Stimulated activated CD8-positive, alpha-beta memory T cell treated with anti-CD3 and anti-CD28 coated beads, Interleukin-7, amount 100 ng/mL, for 48 hours (primary cell): ENCODE data around the gene ARHGEF39.

Experiments used
- DNase-seq, 2 donors: peaks; one replicate each; pipeline ENCODE4 v3.0.0-alpha.2; 2020; ENCODE audit warnings: low read depth in 1 of 2; ENCODE audit errors: extremely low read depth in 1 of 2

Gene ARHGEF39

DNA sequence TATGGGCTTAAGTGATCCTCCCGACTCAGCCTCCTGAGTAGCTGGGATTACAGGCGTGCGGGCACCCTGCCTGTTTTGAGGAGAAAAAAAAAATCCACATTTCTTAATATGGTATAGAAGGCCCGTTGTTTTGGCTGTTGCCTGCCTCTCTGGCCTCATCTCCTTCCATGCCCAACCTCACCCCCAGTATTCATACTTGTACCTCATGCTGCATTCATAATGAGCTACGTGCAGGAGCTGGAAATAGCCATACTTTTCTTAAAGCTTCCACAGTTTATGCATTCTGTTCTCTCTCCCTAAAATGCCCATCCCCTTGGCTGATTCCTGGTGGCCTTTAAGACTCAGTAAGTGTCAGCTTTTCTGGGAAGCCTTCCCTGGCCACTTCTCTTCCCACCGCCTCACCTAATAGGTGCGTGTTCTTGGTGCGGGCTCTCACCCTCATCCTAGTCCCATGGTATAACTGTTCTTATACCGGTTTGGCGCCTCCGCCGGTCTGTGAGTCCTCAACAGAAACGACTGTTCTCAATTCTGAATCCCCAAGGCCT is 26.8 kb upstream of the ARHGEF39 start:
- DNase-seq: no peak

DNA sequence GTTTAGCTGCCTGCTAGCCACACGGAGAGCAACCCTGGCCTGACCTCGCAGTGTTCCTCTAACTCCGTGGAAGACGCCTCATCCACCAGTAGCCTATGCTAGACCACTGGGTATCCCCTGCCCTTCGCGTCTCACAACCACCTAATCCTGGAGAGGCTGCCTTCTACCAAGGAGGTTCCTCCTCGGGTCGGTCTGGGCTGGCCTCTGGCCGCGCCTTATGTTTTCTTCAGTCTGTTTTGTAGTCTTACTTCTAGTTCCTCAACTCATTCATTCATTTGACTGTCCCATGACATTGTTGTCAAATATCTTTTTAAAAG is 26.3 kb upstream of the ARHGEF39 start:
- DNase-seq: no peak

DNA sequence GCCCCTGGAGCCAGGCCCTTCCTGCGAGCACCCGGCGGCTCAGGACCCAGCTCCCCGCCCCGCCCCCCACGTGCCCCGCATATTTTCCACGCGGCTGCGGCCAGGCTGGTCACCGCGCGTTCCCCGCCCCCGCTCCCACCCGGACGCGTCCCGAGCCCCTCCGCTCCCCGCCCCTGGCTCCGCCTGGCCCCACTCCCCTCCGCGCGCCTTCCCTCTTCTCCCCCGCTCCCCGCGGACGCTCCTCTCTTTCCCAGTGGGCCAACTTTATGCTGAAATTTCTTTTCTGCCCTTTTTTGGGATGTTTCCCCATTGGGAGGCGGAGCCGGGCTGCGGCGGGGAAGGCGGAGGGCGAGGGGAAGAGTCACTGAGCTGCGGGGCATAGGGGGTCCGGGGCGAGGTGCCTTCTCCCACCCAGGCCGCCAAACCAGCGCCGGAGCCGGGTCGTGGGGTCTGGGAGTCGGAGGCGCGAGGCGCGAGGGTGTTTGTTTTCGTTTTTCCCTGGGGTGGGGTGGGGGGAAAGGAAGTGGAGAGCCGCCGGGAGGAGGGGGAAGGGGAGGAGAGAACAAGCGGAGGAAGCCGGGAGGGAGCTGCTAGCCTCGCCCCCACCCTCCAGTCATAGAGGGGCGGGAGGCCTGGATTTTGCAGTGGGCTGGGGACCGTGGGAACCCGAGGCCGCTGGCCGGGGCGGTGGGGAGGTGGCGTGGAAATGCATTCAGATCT is 25.8 kb upstream of the ARHGEF39 start:
- no peak for DNase-seq

DNA sequence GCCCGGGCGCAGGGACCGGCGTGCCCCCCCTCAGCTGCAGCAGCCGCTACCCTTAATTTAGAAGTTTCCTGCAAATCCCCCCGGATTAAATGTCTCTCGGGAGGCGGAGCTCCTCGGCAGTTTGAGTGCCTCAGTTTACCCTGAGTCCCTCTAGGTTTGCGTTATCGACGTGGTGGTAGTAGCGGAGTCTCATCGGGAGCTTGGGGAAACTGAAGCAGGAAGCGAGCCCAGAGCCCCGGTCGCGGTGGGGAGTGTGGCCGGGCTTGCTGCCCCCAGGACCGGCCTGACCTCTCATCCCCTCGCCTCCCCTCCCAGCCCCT is 25.3 kb upstream of the ARHGEF39 start:
- no peak for DNase-seq

DNA sequence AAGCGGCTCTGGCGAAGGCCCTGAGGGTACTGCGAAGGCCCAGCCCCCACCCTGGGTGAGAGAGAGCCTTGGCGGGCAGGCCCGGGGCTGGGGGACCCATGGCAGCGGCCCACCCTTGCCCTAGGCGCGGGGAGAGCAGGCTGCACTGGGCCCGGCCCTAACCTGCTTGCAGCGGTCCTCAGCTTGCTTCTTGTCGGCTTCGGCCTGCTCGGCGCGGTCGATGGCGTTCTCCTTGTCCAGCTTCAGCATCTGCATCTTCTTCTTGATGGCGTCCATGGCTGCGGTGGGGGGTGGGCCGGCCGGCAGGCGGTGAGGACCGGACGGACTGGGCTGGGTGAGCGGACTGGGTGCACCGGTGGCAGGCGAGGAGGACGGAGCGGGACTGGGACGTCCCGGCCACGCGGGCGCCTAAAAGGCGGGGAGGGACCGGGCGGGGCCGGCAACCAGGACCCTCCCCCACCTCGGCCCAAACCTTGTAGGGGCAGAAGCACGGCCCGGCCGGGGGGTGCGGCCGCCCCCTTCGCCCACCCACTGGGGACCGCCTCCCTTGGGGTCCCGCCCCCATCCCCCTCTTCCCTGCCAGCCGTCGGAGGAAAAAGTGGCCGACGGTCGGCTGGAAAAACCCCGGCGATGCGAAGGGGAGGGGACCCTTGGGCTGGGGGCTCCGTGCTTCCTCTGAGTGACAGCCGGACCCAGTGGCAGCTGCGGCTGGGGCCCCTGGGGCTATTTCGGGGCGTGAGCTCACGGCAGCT is 24.7 kb upstream of the ARHGEF39 start, which contains the start of gene TPM2:
Gene TPM2, minus strand, starts transcription at position 384 of the 752 bp plus-strand sequence. Its CDS starts 108 bp downstream, at position 276.
- no peak for DNase-seq

DNA sequence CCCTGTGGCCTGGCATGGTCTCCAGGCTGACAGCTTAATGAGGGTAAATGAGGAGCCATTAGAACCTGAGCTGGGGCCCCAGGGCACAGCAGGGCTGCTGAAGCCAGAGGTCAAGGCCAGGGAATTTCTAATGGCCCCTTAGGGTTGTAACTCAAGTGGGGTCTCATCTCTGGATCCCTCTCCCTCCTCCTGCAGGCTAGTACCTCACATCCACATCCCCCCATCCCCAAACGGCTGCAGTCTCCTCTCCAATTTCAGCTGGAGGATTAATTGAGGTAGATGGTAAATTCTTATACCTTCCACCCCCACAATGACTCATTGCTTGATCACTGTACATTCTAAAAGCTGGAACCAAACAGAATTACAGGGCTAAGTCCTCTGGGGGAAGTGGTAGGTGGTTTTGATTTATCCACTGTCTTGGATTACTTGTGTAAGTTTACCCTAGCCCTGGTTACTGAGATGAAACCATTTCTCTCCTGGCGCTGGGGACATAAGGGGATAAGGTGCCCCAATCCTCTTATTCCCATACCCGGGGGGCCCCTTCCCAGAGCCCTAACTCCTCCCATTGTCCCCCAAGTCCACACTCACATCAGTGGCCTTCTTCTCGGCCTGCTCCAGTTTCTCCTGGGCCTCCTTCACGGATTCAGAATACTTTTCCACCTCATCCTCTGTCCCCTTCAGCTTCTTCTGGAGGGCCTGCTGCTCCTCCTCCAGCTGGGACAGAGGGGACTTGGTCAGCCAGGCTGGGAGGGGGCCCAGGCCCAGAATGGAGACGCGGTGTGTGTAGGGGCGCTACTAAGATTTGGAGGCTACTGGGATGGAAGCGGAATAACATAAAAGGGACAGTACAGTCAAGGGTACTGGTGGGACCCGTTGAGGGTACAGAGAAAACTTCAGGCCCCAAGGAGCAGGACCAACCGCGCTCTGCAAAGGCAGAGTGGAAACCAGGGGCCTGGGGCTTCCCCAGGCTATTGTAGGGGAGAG is 23.9 kb upstream of the ARHGEF39 start:
- DNase-seq: no peak

DNA sequence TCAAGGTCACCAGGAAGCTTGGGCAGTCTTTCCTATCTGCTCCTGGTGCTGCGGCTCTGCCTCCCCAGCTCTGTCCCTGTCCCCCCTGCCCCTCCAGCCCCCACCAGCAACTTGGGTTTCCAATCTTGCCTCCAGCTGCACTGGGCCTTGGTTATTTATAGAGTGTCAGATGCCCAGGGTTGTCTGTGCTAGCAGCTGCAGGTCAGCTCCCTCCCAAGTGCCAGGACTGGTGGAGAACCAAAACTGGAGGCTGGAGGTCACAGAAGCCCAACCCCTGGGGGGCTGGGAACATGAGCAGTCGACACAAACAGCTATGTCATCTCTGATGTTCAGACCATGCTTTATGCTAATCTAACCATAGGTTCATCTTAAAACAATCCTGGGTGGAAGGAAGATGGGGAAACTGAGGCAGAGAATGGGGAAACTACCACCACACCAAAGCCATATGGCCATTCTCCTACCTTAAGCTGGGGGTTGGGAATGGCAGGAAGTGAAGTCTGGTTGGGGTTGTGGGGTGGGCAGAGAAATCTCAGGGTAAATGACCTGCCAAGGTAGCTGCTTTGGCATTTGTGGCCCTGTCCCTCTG is 23.1 kb upstream of the ARHGEF39 start:
- no peak for DNase-seq

DNA sequence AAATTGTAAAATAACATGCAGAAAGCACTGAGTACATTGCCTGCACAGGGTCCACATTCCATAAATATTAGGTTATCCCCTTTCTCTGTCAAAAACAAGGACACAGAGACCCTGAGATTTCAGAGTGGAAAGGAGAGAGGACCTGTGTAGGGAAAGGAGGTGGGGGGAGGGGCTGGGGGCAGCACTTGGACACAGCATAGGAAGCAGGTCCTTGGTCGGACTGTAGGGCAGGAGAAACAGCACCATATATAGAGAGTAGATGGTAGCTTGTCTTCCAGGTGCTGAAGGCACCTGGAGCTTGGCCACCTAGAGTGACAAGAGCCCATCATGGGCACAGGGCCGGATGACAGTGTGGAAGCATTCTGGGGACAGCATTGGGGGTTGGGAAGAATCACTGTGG is 22.3 kb upstream of the ARHGEF39 start:
- DNase-seq: no peak

DNA sequence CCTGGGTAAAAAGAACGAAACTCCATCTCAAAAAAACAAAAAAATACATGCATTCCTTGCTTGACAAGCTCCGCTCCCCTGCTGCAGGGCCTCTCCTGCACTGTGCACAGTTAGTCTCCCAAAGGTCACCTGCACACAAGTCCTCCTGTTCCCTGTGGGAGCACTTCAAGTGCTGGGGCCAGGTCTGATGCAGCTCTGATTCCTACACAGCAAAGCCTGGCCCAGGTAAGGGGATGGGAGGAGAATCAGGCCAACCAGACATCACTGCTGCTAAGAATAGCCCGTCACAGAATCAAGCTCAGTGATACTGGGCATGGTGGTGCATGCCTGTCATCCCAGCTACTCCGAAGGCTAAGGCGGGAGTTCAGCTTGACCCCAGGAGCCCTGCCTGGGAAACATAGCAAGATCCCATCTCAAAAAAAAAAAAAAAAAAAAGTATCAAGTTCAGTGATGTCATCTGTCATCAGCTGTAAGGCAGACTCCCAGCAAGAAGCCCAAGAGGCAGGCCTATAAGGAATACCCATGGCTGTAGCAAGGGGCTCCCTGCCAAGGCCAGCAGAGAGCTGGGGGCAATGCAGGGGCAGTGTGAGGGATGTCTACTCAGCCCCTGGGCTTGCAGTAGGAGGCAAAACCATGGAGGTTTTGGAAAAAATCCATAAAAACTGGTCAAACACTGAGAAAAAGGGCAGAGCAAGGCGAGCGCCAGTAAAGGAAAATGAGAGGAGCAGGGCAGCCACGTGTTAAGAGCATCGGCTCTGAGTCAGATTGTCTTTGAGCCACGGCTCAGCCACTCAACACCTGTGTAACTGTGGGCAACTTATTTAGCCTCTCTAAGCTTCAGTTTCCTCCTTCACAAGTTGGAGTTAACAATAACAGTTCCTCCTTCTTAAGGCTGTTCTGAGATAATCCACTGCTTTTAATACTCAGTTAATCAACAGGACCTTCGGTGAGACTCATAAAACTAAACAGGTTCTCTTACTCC is 21.5 kb upstream of the ARHGEF39 start:
- no peak for DNase-seq

DNA sequence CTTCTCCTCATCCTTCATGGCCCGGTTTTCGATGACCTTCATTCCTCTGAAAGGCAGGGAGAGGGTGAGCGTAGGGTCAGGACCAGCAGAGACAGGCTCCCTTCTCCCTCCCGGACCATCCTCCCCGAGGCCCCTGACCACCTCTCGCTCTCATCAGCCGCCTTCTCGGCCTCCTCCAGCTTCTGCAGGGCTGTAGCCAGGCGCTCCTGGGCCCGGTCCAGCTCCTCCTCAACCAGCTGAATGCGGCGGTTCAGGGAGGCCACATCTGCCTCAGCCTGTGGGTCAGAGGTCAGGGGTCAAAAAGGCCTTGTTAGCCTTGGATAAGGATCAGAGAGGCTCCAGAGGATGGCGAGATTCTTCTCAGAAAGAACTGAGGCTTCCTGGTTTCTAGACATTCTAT is 20.5 kb upstream of the ARHGEF39 start:
- no peak for DNase-seq

DNA sequence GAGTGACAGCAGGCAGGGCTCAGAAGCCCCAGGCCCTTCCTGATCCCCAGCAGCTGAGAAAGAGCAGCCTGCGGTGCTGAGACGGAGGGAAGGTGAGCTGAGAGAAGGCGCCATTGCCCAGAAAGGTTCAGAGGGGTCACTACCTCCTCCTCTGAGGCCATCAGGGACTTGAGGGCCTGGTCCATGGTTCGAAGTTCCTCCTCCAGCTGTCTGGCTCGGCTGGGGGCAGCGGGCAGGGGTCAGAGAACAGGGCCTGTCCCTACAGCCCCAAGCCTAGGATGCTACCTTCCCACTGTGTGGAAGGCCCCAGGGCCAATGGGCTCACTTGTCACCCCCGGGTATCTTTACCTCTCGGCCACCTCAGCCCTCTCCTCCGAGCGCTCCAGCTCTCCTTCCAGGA is 19.9 kb upstream of the ARHGEF39 start:
- DNase-seq: no peak

DNA sequence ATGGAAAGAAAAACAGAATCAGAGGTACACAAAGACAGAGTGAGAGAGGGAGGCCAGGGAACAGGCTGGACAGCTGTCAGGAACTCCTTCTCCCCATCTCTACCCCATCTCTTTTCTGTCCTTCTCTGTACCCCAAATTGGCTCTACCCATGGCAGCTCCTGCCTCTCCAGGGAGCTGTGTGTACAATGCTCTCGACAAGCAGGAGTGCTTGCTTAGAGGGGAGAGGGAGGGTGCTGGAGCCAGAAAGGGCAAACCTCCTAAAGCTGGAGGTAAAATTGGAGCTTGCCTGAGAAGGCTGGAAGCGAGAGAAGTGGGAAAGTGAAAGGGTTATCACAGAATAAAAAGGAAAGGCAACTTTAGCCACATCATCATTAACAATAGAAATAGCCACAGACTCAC is 18.3 kb upstream of the ARHGEF39 start:
- DNase-seq: no peak

DNA sequence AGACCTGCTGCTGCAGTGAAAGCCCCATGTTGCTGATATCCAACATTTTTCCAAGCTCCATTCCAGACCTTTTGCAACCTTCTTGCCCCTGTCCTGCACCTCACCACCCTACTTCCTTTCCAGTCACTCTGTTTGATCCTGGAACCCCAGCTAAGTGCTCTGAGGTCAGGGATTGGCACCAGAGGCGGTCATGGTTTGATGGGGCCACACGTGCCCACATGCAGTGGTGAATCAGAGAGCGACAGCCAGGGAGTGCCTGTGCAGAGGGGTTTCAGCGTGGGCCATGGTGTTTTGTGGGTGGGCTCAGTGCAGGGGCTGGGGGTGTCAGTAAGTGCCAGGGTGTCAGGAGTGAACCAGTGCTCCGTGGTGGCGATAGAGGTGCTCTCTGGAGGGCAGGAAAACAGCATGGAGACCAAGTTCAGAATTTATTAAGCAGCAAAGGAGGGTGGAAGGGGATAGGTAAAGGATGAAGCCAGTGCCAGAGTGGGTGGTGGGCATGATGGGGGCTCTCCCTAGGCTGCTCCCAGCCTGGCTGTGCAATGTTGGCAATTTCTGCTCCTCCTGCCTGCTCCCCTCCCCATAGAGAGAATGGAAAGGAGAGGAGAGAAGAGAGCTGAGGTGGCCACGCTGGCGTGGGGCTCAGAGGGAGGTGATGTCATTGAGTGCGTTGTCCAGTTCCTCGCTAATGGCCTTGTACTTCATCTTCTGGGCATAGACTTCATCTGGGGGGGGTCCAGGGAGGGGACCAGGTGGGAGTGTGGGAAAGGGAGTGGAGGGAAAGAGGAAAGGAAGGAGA is 17.7 kb upstream of the ARHGEF39 start:
- DNase-seq: no peak

DNA sequence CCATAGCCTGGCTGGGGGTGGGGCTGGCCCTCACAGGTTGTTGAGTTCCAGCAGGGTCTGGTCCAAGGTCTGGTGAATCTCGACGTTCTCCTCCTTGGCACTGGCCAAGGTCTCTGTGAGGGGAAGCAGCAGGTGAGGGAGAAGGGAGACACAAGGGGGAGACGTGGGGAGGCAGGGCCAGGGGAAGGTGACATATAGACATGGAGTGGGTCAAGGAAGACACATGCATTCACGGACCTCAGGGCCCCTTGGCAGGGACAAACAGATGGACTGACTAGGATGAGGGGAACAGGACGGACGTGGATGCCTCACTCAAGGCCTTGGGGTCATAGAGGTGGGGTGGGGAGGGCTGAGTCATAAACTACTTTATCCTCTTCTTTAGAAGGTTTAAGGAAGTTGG is 17.1 kb upstream of the ARHGEF39 start:
- no peak for DNase-seq

DNA sequence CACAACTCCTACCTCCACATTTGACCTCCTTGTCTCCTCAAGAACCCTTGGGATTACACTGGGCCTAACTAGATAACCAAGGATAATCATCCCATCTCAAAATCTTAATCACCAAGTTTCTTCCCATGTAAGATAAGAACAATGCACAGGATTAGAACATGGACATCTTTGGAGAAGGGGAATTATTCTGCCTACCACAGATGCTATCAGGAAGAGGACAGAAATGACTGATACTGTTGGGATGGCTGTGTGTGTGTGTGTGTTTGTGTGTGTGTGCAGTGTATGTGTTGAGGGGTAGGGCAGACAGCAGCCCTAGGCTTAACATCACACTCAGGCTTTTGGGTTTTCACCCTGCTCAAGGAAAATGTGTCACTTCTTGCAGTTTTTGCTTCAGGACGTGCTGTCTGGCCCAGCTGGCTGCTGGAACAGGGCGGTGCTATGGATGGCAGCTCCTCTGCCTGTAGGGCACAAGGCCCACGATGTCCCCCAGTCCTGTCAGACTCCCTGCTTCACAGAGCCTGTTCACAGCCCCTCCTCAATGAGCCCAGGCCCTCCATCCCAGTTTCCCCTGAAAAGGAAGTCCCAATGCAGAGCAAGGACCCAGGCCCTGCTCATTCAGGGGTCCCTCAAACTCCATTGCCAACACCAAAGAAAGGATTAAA is 16.5 kb upstream of the ARHGEF39 start:
- DNase-seq: no peak

DNA sequence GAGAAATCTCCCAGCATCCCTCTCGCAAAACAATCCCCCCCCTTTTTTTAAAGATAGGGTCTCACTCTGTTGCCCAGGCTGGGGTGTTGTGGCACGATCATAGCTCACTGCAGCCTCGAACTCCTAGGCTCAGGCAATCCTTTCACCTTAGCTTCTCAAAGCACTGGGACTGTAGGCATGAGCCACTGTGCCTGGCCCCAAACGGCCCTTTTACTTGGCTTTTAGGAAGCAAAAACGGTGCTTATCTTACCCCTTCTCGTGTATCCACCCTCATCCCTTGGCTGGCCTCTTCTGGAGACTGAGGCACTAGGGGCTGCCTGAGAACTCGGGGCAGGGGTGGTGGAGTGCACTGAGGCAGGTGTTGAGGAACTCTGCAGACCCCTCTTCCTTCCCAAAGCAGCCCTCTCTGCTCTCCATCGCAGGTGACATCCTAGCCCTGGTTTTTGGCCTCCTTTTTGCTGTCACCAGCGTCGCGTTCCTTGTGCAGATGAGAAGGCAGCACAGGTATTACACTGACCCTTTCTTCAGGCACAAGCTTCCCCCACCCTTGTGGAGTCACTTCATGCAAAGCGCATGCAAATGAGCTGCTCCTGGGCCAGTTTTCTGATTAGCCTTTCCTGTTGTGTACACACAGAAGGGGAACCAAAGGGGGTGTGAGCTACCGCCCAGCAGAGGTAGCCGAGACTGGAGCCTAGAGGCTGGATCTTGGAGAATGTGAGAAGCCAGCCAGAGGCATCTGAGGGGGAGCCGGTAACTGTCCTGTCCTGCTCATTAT is 15.5 kb upstream of the ARHGEF39 start:
- DNase-seq: no peak

DNA sequence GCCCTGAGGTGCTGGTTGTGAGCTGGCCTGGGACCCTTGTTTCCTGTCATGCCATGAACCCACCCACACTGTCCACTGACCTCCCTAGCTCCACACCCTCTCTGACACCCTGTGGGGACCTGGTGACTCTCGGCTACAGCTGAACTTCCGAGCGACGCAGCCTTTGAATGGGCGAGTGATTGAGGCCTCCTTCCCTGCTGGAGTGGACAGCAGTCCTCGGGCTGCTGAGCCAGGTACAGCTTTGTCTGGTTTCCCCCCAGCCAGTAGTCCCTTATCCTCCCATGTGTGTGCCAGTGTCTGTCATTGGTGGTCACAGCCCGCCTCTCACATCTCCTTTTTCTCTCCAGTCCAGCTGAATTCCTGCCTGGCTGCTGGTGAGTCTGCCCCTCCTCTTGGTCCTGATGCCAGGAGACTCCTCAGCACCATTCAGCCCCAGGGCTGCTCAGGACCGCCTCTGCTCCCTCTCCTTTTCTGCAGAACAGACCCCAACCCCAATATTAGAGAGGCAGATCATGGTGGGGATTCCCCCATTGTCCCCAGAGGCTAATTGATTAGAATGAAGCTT is 14.9 kb upstream of the ARHGEF39 start:
- no peak for DNase-seq
